ENCODE results near the gene TSPAN13.

DNA sequence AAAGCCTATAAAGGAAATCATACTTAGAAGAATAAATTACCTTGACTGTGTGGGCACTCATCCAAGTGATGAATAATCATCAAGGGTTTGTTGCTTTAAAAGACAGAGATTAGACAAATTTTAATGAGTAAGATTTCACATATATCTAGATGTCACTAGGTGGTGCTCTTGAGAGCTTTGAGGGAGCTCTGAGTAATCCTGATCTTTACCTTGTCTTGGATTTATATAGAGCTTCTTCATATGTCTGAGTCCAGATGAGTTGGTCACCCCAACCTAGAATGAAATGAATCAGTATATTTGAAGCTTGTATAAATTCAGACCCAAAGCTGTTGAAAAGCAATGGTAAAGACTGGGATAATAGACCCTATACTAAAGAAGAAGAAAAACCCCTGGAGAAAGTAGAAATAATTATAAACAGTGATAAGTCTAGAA, 47.6 kb downstream of the TSPAN13 start:
- TF ChIP-seq, protein P1, sequence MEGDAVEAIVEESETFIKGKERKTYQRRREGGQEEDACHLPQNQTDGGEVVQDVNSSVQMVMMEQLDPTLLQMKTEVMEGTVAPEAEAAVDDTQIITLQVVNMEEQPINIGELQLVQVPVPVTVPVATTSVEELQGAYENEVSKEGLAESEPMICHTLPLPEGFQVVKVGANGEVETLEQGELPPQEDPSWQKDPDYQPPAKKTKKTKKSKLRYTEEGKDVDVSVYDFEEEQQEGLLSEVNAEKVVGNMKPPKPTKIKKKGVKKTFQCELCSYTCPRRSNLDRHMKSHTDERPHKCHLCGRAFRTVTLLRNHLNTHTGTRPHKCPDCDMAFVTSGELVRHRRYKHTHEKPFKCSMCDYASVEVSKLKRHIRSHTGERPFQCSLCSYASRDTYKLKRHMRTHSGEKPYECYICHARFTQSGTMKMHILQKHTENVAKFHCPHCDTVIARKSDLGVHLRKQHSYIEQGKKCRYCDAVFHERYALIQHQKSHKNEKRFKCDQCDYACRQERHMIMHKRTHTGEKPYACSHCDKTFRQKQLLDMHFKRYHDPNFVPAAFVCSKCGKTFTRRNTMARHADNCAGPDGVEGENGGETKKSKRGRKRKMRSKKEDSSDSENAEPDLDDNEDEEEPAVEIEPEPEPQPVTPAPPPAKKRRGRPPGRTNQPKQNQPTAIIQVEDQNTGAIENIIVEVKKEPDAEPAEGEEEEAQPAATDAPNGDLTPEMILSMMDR (IDR thresholded peaks at IDR 0.05) = peak in 4 of 6 experiments; percentile 12 to 52 (median 40)
- no peak for TF ChIP-seq POLR2A (IDR thresholded peaks at IDR 0.05)

Data from thyroid gland (tissue), 4 donors.